ENCODE measurements around the gene THRA. TPM values are rescaled to one million over a fixed set of nuclear protein-coding genes. Genes with fewer than 3 reads are reported as not detected.

The THRA gene
- total RNA-seq, 1 experiment from 2014 or later, result 7.7 TPM

Other genes with a start within 250 kb of the THRA start
- 0.30 and 0.74 TPM in 2 replicates for gene IKZF3, start 198.7 kb upstream of the THRA start, total RNA-seq (2014; rRNA removed; shearing (Covaris generic))
- not detected in 2 replicates for gene ZPBP2, start 194.8 kb upstream of the THRA start, total RNA-seq (2014; rRNA removed; shearing (Covaris generic))
- gene GSDMB, start 144.3 kb upstream of the THRA start, total RNA-seq (2014; rRNA removed; shearing (Covaris generic)), result 0.57 and 2.5 TPM in 2 replicates
- 23.3 and 27.1 TPM in 2 replicates for gene ORMDL3, start 135.4 kb upstream of the THRA start, total RNA-seq (2014; rRNA removed; shearing (Covaris generic))
- gene LRRC3C, start 135.2 kb upstream of the THRA start, total RNA-seq (2014; rRNA removed; shearing (Covaris generic)), result not detected in 2 replicates
- gene GSDMA, start 100.0 kb upstream of the THRA start, total RNA-seq (2014; rRNA removed; shearing (Covaris generic)), result not detected in 2 replicates
- 146 and 185 TPM in 2 replicates for gene PSMD3, start 82.2 kb upstream of the THRA start, total RNA-seq (2014; rRNA removed; shearing (Covaris generic))
- 0.29 TPM in 1 of 2 replicates, not detected in the other for gene CSF3, start 47.5 kb upstream of the THRA start, total RNA-seq (2014; rRNA removed; shearing (Covaris generic))
- gene MED24, start 8.6 kb upstream of the THRA start, total RNA-seq (2014; rRNA removed; shearing (Covaris generic)), result 31.8 and 39.2 TPM in 2 replicates
- 0.80 and 1.4 TPM in 2 replicates for gene NR1D1, start 37.6 kb downstream of the THRA start, total RNA-seq (2014; rRNA removed; shearing (Covaris generic))
- 46.5 and 52.5 TPM in 2 replicates for gene MSL1, start 59.0 kb downstream of the THRA start, total RNA-seq (2014; rRNA removed; shearing (Covaris generic))
- 47.8 and 56.5 TPM in 2 replicates for gene CASC3, start 77.6 kb downstream of the THRA start, total RNA-seq (2014; rRNA removed; shearing (Covaris generic))
- gene RAPGEFL1, start 114.5 kb downstream of the THRA start, total RNA-seq (2014; rRNA removed; shearing (Covaris generic)), result 0.51 and 1.2 TPM in 2 replicates
- gene WIPF2, start 156.3 kb downstream of the THRA start, total RNA-seq (2014; rRNA removed; shearing (Covaris generic)), result 4.9 and 6.3 TPM in 2 replicates
- gene CDC6, start 224.9 kb downstream of the THRA start, total RNA-seq (2014; rRNA removed; shearing (Covaris generic)), result 124 and 145 TPM in 2 replicates
- gene RARA, start 246.2 kb downstream of the THRA start, total RNA-seq (2014; rRNA removed; shearing (Covaris generic)), result 15.6 and 19.9 TPM in 2 replicates

Measured in Daoy (cell line).